Activated CD4-positive, CD25-positive, alpha-beta regulatory T cell treated with anti-CD3 and anti-CD28 coated beads, Interleukin-2, amount 50 U/mL, for 16 hours (primary cell): ENCODE data around the gene RTN4.

Source experiments
- DNase-seq: peaks from one replicate; pipeline ENCODE4 v3.0.0-alpha.2; 2020; ENCODE audit warnings: low read depth, low spot score

RTN4 gene

DNA sequence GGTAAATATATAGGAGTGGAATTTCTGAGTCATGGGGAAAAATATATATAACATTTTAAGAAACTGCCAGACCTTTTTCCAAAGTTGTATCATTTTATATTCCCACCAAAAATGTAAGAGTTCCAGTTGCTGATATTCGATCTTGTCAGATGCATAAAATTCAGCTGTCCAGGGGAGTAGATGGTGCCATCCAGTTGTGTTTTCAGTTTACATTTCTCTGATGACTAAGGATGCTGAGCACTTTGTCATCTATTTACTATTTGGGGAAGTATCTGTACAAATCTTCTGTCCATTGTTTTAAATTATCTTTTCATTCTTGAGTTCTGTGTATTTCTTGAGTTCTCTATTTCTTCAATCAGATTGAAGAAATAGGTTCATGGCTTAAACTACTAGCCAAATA lies 126.1 kb downstream of the RTN4 start:
- no peak for DNase-seq
